ENCODE data around the gene CAPNS2.

DNA sequence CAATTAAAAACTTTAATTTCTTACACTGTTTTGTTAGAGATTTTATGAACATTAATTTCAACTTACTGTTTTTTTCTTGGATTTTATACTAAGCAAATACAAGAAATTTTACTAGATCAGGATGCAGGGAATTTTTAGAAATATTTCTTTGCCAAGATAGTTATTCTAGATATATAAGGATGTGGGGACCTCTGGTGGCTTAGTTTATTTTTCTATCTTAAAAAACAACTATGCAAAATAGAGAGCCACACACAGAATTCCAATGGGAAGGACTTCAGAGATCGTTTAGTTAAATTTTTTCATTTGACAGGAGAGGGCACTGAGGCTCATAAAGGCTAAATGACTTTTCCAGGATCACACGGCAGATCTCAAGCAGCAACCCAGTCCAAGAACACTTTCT lies 23.0 kb upstream of the CAPNS2 start:
- TF ChIP-seq ZBTB1 (CRISPR knock-in tag; IDR thresholded peaks at IDR 0.05; ENCODE audit: borderline replicate concordance): no peak
- TF ChIP-seq, protein P1, sequence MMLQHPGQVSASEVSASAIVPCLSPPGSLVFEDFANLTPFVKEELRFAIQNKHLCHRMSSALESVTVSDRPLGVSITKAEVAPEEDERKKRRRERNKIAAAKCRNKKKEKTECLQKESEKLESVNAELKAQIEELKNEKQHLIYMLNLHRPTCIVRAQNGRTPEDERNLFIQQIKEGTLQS (CRISPR knock-in tag; IDR thresholded peaks at IDR 0.05): no peak
- no peak for TF ChIP-seq RXRA (CRISPR knock-in tag; IDR thresholded peaks at IDR 0.05)
- TF ChIP-seq ZBTB8A (CRISPR knock-in tag; IDR thresholded peaks at IDR 0.05; ENCODE audit: borderline replicate concordance, low read depth): no peak
- TF ChIP-seq, protein P2, sequence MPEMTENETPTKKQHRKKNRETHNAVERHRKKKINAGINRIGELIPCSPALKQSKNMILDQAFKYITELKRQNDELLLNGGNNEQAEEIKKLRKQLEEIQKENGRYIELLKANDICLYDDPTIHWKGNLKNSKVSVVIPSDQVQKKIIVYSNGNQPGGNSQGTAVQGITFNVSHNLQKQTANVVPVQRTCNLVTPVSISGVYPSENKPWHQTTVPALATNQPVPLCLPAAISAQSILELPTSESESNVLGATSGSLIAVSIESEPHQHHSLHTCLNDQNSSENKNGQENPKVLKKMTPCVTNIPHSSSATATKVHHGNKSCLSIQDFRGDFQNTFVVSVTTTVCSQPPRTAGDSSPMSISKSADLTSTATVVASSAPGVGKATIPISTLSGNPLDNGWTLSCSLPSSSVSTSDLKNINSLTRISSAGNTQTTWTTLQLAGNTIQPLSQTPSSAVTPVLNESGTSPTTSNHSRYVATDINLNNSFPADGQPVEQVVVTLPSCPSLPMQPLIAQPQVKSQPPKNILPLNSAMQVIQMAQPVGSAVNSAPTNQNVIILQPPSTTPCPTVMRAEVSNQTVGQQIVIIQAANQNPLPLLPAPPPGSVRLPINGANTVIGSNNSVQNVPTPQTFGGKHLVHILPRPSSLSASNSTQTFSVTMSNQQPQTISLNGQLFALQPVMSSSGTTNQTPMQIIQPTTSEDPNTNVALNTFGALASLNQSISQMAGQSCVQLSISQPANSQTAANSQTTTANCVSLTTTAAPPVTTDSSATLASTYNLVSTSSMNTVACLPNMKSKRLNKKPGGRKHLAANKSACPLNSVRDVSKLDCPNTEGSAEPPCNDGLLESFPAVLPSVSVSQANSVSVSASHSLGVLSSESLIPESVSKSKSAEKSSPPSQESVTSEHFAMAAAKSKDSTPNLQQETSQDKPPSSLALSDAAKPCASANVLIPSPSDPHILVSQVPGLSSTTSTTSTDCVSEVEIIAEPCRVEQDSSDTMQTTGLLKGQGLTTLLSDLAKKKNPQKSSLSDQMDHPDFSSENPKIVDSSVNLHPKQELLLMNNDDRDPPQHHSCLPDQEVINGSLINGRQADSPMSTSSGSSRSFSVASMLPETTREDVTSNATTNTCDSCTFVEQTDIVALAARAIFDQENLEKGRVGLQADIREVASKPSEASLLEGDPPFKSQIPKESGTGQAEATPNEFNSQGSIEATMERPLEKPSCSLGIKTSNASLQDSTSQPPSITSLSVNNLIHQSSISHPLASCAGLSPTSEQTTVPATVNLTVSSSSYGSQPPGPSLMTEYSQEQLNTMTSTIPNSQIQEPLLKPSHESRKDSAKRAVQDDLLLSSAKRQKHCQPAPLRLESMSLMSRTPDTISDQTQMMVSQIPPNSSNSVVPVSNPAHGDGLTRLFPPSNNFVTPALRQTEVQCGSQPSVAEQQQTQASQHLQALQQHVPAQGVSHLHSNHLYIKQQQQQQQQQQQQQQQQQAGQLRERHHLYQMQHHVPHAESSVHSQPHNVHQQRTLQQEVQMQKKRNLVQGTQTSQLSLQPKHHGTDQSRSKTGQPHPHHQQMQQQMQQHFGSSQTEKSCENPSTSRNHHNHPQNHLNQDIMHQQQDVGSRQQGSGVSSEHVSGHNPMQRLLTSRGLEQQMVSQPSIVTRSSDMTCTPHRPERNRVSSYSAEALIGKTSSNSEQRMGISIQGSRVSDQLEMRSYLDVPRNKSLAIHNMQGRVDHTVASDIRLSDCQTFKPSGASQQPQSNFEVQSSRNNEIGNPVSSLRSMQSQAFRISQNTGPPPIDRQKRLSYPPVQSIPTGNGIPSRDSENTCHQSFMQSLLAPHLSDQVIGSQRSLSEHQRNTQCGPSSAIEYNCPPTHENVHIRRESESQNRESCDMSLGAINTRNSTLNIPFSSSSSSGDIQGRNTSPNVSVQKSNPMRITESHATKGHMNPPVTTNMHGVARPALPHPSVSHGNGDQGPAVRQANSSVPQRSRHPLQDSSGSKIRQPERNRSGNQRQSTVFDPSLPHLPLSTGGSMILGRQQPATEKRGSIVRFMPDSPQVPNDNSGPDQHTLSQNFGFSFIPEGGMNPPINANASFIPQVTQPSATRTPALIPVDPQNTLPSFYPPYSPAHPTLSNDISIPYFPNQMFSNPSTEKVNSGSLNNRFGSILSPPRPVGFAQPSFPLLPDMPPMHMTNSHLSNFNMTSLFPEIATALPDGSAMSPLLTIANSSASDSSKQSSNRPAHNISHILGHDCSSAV (CRISPR knock-in tag; IDR thresholded peaks at IDR 0.05; ENCODE audit: borderline replicate concordance): no peak
- TF ChIP-seq ZNF33B (CRISPR knock-in tag; IDR thresholded peaks at IDR 0.05): no peak
- TF ChIP-seq CHD2 (IDR thresholded peaks at IDR 0.05; ENCODE audit: low read depth, low read length): no peak
- no peak for TF ChIP-seq CBFB (CRISPR knock-in tag; IDR thresholded peaks at IDR 0.05)
- TF ChIP-seq ARHGAP35 (CRISPR knock-in tag; IDR thresholded peaks at IDR 0.05; ENCODE audit: borderline replicate concordance): no peak
- TF ChIP-seq, protein P3, sequence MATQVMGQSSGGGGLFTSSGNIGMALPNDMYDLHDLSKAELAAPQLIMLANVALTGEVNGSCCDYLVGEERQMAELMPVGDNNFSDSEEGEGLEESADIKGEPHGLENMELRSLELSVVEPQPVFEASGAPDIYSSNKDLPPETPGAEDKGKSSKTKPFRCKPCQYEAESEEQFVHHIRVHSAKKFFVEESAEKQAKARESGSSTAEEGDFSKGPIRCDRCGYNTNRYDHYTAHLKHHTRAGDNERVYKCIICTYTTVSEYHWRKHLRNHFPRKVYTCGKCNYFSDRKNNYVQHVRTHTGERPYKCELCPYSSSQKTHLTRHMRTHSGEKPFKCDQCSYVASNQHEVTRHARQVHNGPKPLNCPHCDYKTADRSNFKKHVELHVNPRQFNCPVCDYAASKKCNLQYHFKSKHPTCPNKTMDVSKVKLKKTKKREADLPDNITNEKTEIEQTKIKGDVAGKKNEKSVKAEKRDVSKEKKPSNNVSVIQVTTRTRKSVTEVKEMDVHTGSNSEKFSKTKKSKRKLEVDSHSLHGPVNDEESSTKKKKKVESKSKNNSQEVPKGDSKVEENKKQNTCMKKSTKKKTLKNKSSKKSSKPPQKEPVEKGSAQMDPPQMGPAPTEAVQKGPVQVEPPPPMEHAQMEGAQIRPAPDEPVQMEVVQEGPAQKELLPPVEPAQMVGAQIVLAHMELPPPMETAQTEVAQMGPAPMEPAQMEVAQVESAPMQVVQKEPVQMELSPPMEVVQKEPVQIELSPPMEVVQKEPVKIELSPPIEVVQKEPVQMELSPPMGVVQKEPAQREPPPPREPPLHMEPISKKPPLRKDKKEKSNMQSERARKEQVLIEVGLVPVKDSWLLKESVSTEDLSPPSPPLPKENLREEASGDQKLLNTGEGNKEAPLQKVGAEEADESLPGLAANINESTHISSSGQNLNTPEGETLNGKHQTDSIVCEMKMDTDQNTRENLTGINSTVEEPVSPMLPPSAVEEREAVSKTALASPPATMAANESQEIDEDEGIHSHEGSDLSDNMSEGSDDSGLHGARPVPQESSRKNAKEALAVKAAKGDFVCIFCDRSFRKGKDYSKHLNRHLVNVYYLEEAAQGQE (IDR thresholded peaks at IDR 0.05; ENCODE audit: borderline replicate concordance in 1 of 2, low read depth in 1 of 2, low read length in 2 of 2): no peak
- TF ChIP-seq ATF7-NPFF (CRISPR knock-in tag; IDR thresholded peaks at IDR 0.05; ENCODE audit: low read depth): no peak
- no peak for TF ChIP-seq SIX1 (CRISPR knock-in tag; IDR thresholded peaks at IDR 0.05; ENCODE audit: borderline replicate concordance)
